MG63 (cell line): ENCODE results near the gene FBLL1. TPM values are rescaled to one million over a fixed set of nuclear protein-coding genes. Genes with fewer than 3 reads are reported as not detected.

Experiments used
- DNase-seq: peaks from one replicate; pipeline ENCODE4 v3.0.0-alpha.2; 2020
- H3K27me3 ChIP-seq: fragments of 250-450 bp; sonication (Bioruptor Pico); 2 replicates; pipeline ENCODE4 v1.5.1; 2020; ENCODE audit warnings: mild to moderate bottlenecking, moderate library complexity
- H3K36me3 ChIP-seq: fragments of 250-450 bp; sonication (Bioruptor Pico); 2 replicates; pipeline ENCODE4 v1.5.1; 2020; ENCODE audit warnings: mild to moderate bottlenecking, moderate library complexity
- H3K4me3 ChIP-seq: fragments of 250-450 bp; sonication (Bioruptor Pico); 2 replicates; pipeline ENCODE4 v1.5.1; 2020; ENCODE audit warnings: mild to moderate bottlenecking, moderate library complexity
- H3K9me3 ChIP-seq: fragments of 250-450 bp; sonication (Bioruptor Pico); 2 replicates; pipeline ENCODE4 v1.5.1; 2020; ENCODE audit warnings: mild to moderate bottlenecking, moderate library complexity
- total RNA-seq: library from RNA; depleted of rRNA; stranded (reverse); fragments of >200 nt; shearing (Covaris generic); gene quantifications from 2 replicates; pipeline ENCODE4 v1.2.3, GENCODE V29; 2014; ENCODE audit warnings: low replicate concordance; rRNA removed

Gene FBLL1
- total RNA-seq, 1 experiment from 2014 or later: 0.53 TPM

DNA sequence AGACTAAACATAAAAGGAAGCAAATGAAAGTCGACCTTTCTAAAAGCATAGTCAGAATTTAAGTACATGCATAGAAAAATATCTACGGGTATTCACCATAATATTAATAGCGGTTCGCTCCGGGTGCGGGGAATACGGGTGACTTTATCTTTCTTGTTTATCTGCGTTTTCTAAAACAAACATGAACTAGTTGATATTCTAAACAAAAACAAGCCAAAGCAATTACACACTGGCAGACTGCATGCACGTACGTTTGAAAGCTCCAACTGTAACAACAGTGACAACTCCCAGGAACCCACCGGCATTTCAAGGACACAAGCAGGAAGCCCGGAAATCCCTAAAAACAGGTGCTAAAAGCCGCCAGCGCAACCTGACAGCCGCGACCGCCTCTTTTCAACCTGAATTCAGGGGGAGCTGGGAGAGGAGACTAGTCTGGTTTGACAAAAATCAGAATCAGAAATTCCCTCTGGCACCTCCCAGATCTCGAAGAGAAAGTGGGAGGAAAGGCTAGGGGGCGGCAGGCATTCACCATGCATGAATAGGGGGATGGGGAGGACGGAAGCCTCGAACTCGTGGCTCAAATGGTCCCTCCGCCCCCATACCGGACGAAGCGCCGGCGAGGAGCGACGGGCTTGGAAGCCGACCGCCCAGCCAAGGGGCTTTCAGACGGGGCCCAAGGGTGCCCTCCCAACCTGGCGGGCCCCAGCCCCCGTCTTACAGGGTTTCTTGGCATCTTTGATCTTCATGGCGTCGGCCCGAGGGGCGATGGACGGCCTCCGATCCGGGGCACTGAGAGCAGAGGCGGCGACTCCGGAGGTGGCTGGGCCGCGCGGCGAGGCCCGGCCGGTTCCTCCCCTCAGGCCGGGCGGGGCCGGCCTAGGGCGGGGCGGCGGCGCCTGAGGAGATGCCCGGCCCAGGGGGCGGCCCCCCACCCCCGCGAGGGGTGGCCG, 49.7 kb downstream of the FBLL1 start, which contains the start of gene PANK3:
TSS of gene PANK3 (minus strand) at position 831 of the 950 bp plus-strand sequence. CDS start at position 746, 85 bp downstream.
- H3K27me3 ChIP-seq: no peaks in the 10 kb centered on the region; the same call in 1 of the 2 replicates
- peak within 1 kb of the TSS; percentile 97 for H3K4me3 ChIP-seq
- DNase-seq: no peak
- H3K9me3 ChIP-seq: peaks cover 3% of the 10 kb centered on the region; the same call in 1 of the 2 replicates
- peaks cover 31% of the 10 kb centered on the region for H3K36me3 ChIP-seq

DNA sequence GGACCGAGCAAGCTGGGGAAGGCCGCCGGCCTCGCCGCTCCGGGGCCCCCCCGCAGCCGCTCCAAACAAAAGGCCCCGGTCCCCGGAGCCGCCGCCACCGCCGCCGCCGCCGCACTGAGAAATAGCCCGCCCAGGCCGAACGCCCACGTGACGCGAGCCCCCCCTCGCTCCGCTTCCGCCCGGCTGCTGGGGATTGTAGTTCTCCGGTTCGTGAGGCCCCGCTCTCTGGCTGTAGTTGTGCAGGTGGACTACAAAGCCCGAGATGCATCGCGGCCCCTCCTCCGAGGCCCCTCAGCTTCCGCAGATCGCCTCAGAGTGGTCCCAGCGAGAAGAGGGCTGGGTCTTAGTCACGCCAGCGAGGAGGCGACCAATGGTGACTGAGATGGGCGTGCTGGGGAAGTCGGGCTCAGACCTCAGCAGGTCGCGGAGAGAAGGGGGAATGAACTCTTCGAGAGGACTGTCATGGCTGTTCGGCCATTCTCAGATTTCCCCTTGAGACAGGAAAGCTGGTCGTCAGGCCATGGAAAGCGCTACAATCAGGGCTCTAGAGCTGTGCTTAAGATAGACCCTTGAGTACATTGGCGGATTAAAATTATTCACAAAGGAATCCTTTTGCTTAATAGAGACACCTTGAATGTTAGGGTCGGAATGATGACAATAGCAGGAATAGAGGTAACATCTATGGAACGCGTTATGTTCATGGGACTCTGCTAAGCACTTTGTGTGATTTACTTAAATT, 50.6 kb downstream of the FBLL1 start:
- Histone ChIP-seq H3K4me3 (peak overlapping the region; percentile 97), H3K9me3 (no peaks in the 10 kb centered on the region), H3K27me3 (no peaks in the 10 kb centered on the region; the same call in 1 of the 2 replicates), H3K36me3 (peaks cover 26% of the 10 kb centered on the region)
- peak; percentile 100 for DNase-seq

DNA sequence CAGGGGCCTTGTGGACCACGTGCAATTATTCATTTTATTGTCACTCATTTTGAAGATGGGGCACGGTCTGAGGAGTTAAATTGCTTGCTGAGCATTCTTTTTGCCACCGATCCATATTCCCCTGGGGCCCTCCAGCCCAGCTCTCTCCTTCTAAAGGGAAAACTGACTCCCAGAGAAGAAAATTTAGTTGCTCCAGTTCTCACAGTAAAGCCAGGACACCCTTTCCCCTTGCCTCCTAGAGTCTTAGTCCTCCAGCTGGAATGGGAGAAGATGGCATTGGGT, 51.1 kb downstream of the FBLL1 start:
- Histone ChIP-seq H3K36me3 (peaks cover 22% of the 10 kb centered on the region), H3K4me3 (peak overlapping the region; percentile 97), H3K27me3 (no peaks in the 10 kb centered on the region; the same call in 1 of the 2 replicates), H3K9me3 (no peaks in the 10 kb centered on the region)
- DNase-seq: no peak

Other genes with a start within 250 kb of the FBLL1 start
- 15.9 and 38.3 TPM in 2 replicates for gene WWC1, start 237.7 kb upstream of the FBLL1 start, total RNA-seq
- gene RARS1, start 42.8 kb upstream of the FBLL1 start, total RNA-seq: 351 and 483 TPM in 2 replicates
- 26.6 and 38.7 TPM in 2 replicates for gene PANK3, start 50.1 kb downstream of the FBLL1 start, total RNA-seq